Lower leg skin (tissue), 3 donors: ENCODE measurements around the gene ASXL2.

Experiments used
- POLR2A ChIP-seq, 2 donors: fragments of 450-650 bp; IDR thresholded peaks; one replicate each; pipeline ENCODE4 v1.6.1; 2016 to 2017; ENCODE audit warnings: antibody characterized with exemption in 2 of 2, mild to moderate bottlenecking in 1 of 2, moderate library complexity in 1 of 2
- TF ChIP-seq, protein P1 (sequence below), 3 donors: fragments of 450-650 bp; IDR thresholded peaks; one replicate each; pipeline ENCODE4 v1.5.1; 2016; ENCODE audit warnings: antibody characterized with exemption in 3 of 3, mild to moderate bottlenecking in 3 of 3, moderate library complexity in 2 of 3

DNA sequence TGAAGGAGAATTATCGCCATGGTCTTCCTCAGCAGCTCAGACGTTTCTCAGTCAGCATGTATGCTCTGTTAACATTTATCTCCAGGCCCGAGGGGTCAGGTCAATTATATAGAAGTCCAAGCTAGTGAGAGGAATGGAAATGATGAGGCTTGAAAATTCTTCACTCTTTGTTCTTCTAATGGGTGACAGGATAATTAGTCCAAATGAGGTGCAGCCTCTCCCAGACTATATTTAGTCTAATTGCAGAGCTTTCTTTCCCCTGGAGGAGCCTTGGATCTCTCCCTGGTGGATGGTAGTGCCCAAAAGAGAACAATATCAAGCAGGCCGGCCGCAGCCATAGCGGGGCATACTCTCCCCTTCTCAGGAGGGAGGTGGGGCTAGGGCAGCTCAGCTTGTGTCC is 153.5 kb downstream of the ASXL2 start:
- TF ChIP-seq, protein P1, sequence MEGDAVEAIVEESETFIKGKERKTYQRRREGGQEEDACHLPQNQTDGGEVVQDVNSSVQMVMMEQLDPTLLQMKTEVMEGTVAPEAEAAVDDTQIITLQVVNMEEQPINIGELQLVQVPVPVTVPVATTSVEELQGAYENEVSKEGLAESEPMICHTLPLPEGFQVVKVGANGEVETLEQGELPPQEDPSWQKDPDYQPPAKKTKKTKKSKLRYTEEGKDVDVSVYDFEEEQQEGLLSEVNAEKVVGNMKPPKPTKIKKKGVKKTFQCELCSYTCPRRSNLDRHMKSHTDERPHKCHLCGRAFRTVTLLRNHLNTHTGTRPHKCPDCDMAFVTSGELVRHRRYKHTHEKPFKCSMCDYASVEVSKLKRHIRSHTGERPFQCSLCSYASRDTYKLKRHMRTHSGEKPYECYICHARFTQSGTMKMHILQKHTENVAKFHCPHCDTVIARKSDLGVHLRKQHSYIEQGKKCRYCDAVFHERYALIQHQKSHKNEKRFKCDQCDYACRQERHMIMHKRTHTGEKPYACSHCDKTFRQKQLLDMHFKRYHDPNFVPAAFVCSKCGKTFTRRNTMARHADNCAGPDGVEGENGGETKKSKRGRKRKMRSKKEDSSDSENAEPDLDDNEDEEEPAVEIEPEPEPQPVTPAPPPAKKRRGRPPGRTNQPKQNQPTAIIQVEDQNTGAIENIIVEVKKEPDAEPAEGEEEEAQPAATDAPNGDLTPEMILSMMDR (IDR thresholded peaks at IDR 0.05) = no peak
- no peak for TF ChIP-seq POLR2A (IDR thresholded peaks at IDR 0.05)
